ENCODE data around the gene OSBPL5.

The OSBPL5 gene

GRCh38 chr11:3108183-3108721 lies 56.9 kb downstream of the OSBPL5 start:
- peaks cover 14 to 17% of the 10 kb centered on the region in 2 experiments for H3K4me1 ChIP-seq (ENCODE audit: control insufficient read depth in 1 of 2, insufficient read depth in 1 of 2, low read depth in 1 of 2, low read length in 1 of 2)
- TF ChIP-seq CTCF (IDR thresholded peaks at IDR 0.05), result no peak
- no peaks in the 10 kb centered on the region for H3K27me3 ChIP-seq
- H3K27ac ChIP-seq, result no peak overlapping the region
- H3K9me3 ChIP-seq, result no peaks in the 10 kb centered on the region
- H3K4me3 ChIP-seq (ENCODE audit: low read depth in 1 of 2, low read length in 1 of 2), result no peak overlapping the region
- peaks cover 30% of the 10 kb centered on the region for H3K36me3 ChIP-seq

GRCh38 chr11:3107608-3108182 lies 57.4 kb downstream of the OSBPL5 start:
- H3K4me3 ChIP-seq (ENCODE audit: low read depth in 1 of 2, low read length in 1 of 2), result no peak overlapping the region
- peaks cover 30% of the 10 kb centered on the region for H3K36me3 ChIP-seq
- no peak for TF ChIP-seq CTCF (IDR thresholded peaks at IDR 0.05)

GRCh38 chr11:3106736-3107524 lies 58.2 kb downstream of the OSBPL5 start:
- Histone ChIP-seq H3K9me3 (no peaks in the 10 kb centered on the region), H3K4me3 (ENCODE audit: low read depth in 1 of 2, low read length in 1 of 2) (no peak overlapping the region), H3K36me3 (peaks cover 37% of the 10 kb centered on the region), H3K4me1 (ENCODE audit: control insufficient read depth in 1 of 2, insufficient read depth in 1 of 2, low read depth in 1 of 2, low read length in 1 of 2) (peaks cover 5 to 7% of the 10 kb centered on the region in 2 experiments), H3K27ac (no peak overlapping the region), H3K27me3 (no peaks in the 10 kb centered on the region)
- no peak for TF ChIP-seq CTCF (IDR thresholded peaks at IDR 0.05)

More at GRCh38 chr11:3107608-3108182, 57.4 kb downstream of the OSBPL5 start:
- no peaks in the 10 kb centered on the region for H3K9me3 ChIP-seq
- no peaks in the 10 kb centered on the region for H3K27me3 ChIP-seq
- peaks cover 13 to 15% of the 10 kb centered on the region in 2 experiments for H3K4me1 ChIP-seq (ENCODE audit: control insufficient read depth in 1 of 2, insufficient read depth in 1 of 2, low read depth in 1 of 2, low read length in 1 of 2)
- H3K27ac ChIP-seq, result no peak overlapping the region

- H3K36me3 ChIP-seq, result peaks cover 44% of the 10 kb centered on the region
- H3K27ac ChIP-seq, result no peak overlapping the region
- no peaks in the 10 kb centered on the region for H3K27me3 ChIP-seq
- no peak overlapping the region for H3K4me3 ChIP-seq (ENCODE audit: low read depth in 1 of 2, low read length in 1 of 2)
- TF ChIP-seq CTCF (IDR thresholded peaks at IDR 0.05), result no peak
- H3K4me1 ChIP-seq (ENCODE audit: control insufficient read depth in 1 of 2, insufficient read depth in 1 of 2, low read depth in 1 of 2, low read length in 1 of 2), result no peaks in the 10 kb centered on the region
- no peaks in the 10 kb centered on the region for H3K9me3 ChIP-seq
Measured at GRCh38 chr11:3105791-3106735, 59.0 kb downstream of the OSBPL5 start.

Data from neutrophil (primary cell).